SU-DHL-6 (cell line): ENCODE data around the gene STK40.

Source experiments
- H2AFZ ChIP-seq: fragments of 200-600 bp; sonication (generic); 2 replicates; pipeline ENCODE4 v1.6.1; 2014; ENCODE audit warnings: low read depth, mild to moderate bottlenecking, moderate library complexity, mixed read lengths, antibody characterized with exemption, low read length; ENCODE audit not compliant: severe bottlenecking
- H3F3A ChIP-seq: fragments of 200-600 bp; shearing (Covaris generic); 2 replicates; pipeline ENCODE4 v1.6.0; 2016; ENCODE audit warnings: antibody characterized with exemption, mild to moderate bottlenecking; ENCODE audit not compliant: insufficient read depth
- H3K27ac ChIP-seq: fragments of 200-600 bp; sonication (generic); 2 replicates; pipeline ENCODE4 v1.5.1; 2016; ENCODE audit warnings: low read depth, mild to moderate bottlenecking, low read length, moderate library complexity, mixed read lengths
- H3K27me3 ChIP-seq: fragments of 200-600 bp; sonication (generic), shearing (Covaris generic); 2 replicates; pipeline ENCODE4 v1.6.0; 2014; ENCODE audit warnings: mild to moderate bottlenecking, low read length
- H3K36me3 ChIP-seq: fragments of 200-600 bp; sonication (generic); 2 replicates; pipeline ENCODE4 v1.6.1; 2014; ENCODE audit warnings: mild to moderate bottlenecking, low read length, mixed read lengths
- H3K4me2 ChIP-seq: fragments of 300-600, 200-600 bp; shearing (Covaris generic), sonication (generic); 2 replicates; pipeline ENCODE4 v1.6.0; 2014; ENCODE audit warnings: low read length, low read depth, mild to moderate bottlenecking; ENCODE audit not compliant: poor library complexity, severe bottlenecking
- H3K4me3 ChIP-seq: fragments of 200-600 bp; sonication (generic); 2 replicates; pipeline ENCODE4 v1.5.1; 2014; ENCODE audit warnings: antibody characterized with exemption, low read length, mild to moderate bottlenecking, mixed read lengths; ENCODE audit not compliant: insufficient read depth, poor library complexity, severe bottlenecking
- H3K79me2 ChIP-seq: fragments of 200-600 bp; sonication (generic); 2 replicates; pipeline ENCODE4 v1.6.1; 2014; ENCODE audit warnings: mild to moderate bottlenecking, low read length, moderate library complexity; ENCODE audit not compliant: insufficient read depth
- H3K9ac ChIP-seq: fragments of 200-600 bp; sonication (generic); 2 replicates; pipeline ENCODE4 v1.7.0; 2014; ENCODE audit warnings: mild to moderate bottlenecking, low read length
- H3K9me2 ChIP-seq: fragments of 200-600 bp; sonication (generic); replicated peaks from 2 replicates; pipeline ENCODE4 v1.6.1; 2014; ENCODE audit warnings: low read length; ENCODE audit not compliant: insufficient read depth
- H3K9me3 ChIP-seq: fragments of 200-600 bp; sonication (generic); 2 replicates; pipeline ENCODE4 v1.6.1; 2014; ENCODE audit warnings: low read length, mixed read lengths; ENCODE audit not compliant: insufficient read depth
- H4K20me1 ChIP-seq: fragments of 200-600 bp; sonication (generic); 2 replicates; pipeline ENCODE4 v1.6.1; 2014; ENCODE audit warnings: low read depth, mild to moderate bottlenecking, antibody characterized with exemption, low read length, moderate library complexity, mixed read lengths
- EZH2phosphoT487 ChIP-seq: fragments of 200-600 bp; sonication (generic), shearing (Covaris generic); conservative IDR thresholded peaks from 2 replicates; pipeline ENCODE4 v1.6.1; 2018; ENCODE audit warnings: mild to moderate bottlenecking, antibody characterized with exemption, low read length, moderate library complexity, mixed read lengths
- TF ChIP-seq, protein P1 (sequence below): fragments of 200-600 bp; sonication (generic); IDR thresholded peaks from one replicate; pipeline ENCODE4 v1.5.1; 2017; ENCODE audit warnings: antibody characterized with exemption, mild to moderate bottlenecking, low read length, moderate library complexity; ENCODE audit not compliant: insufficient read depth, poor library complexity, severe bottlenecking

Gene STK40

DNA sequence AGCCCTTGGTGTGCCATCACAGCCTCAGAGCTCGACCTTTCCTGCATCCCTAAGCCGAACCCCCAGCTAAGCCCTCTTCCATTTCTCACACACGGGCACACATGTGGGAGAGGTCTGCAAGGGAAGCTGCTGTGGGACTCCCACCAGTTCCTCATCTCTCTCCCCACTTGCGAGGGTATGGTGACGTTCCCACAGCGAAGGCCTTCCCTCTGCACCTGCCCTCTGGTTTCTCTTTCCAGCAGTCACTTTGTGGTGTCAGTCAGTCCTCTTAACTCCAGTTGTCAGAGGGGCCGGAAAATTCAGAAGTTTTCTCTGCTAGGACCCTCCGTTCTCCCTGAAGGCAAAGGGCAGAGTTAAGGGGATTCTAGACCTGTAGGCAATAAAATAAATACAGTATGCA lies 5.5 kb upstream of the STK40 start:
- peak overlapping the region; percentile 38 for H3K9ac ChIP-seq

DNA sequence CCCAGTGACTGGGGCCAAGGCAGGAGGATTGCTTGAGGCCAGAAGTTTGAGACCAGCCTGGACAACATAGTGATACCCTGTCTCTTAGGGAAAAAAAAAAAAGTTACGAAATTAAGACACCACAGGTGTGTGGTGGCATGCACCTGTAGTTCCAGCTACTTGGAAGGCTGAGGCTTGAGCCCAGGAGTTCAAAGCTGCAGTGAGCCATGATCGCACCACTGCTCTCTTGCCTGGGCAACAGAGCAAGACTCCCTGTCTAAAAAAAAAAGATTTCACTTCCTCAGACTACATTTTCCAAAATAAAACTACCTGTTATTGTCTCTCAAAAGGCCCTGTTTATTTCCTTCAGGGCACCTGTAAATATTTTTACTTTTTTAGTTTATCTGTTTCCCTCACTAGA lies 4.7 kb upstream of the STK40 start:
- Histone ChIP-seq H3K27me3 (no peaks in the 10 kb centered on the region), H3F3A (peaks cover 58% of the 10 kb centered on the region), H3K9me2 (no peaks in the 10 kb centered on the region), H3K9me3 (no peaks in the 10 kb centered on the region), H3K4me3 (no peak overlapping the region), H3K4me2 (peak overlapping the region; percentile 53), H3K79me2 (peaks cover 5% of the 10 kb centered on the region; the same call in 1 of the 2 replicates), H3K27ac (peak overlapping the region; percentile 96), H3K36me3 (no peaks in the 10 kb centered on the region), H3K9ac (peak overlapping the region; percentile 38), H2AFZ (no peak overlapping the region), H4K20me1 (no peaks in the 10 kb centered on the region)
- TF ChIP-seq, protein P1, sequence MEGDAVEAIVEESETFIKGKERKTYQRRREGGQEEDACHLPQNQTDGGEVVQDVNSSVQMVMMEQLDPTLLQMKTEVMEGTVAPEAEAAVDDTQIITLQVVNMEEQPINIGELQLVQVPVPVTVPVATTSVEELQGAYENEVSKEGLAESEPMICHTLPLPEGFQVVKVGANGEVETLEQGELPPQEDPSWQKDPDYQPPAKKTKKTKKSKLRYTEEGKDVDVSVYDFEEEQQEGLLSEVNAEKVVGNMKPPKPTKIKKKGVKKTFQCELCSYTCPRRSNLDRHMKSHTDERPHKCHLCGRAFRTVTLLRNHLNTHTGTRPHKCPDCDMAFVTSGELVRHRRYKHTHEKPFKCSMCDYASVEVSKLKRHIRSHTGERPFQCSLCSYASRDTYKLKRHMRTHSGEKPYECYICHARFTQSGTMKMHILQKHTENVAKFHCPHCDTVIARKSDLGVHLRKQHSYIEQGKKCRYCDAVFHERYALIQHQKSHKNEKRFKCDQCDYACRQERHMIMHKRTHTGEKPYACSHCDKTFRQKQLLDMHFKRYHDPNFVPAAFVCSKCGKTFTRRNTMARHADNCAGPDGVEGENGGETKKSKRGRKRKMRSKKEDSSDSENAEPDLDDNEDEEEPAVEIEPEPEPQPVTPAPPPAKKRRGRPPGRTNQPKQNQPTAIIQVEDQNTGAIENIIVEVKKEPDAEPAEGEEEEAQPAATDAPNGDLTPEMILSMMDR, result no peak
- TF ChIP-seq EZH2phosphoT487, result no peak

More for the DNA sequence above, 5.5 kb upstream of the STK40 start:
- Histone ChIP-seq H3K79me2 (peaks cover 7% of the 10 kb centered on the region), H3K9me2 (no peaks in the 10 kb centered on the region), H4K20me1 (no peaks in the 10 kb centered on the region), H3K9me3 (no peaks in the 10 kb centered on the region), H3K36me3 (no peaks in the 10 kb centered on the region), H3K4me2 (peak overlapping the region; percentile 53), H3K27ac (peak overlapping the region; percentile 96), H3K4me3 (peak overlapping the region; percentile 9), H2AFZ (no peak overlapping the region), H3F3A (peaks cover 58% of the 10 kb centered on the region), H3K27me3 (no peaks in the 10 kb centered on the region)
- TF ChIP-seq EZH2phosphoT487, result no peak
- TF ChIP-seq, protein P1, result no peak

DNA sequence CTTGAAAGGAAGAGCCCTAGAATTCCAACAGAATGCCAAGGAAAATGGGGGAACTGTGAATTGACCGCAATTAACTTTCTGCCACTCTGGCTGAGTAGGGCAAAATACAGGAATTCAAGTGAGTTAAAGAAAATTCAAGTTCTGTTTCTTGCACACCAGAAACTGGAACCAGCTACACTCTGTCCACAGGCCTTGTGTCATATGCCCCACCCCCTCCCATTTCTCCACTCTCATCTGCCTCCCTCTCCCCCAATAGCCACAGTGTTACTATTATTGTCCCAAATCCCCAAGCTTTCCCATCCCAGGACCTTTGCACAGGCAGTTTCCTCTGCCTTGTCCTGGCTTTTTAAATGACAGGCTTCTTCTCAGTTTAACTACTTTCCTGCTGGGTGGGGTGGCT lies 4.3 kb upstream of the STK40 start:
- Histone ChIP-seq H3K4me3 (no peak overlapping the region), H3K79me2 (peaks cover 9% of the 10 kb centered on the region), H3K36me3 (no peaks in the 10 kb centered on the region), H3K4me2 (peak overlapping the region; percentile 53), H2AFZ (no peak overlapping the region), H3K9me2 (no peaks in the 10 kb centered on the region), H4K20me1 (no peaks in the 10 kb centered on the region), H3K9ac (peak overlapping the region; percentile 7; the same call in 1 of the 2 replicates), H3F3A (peaks cover 58% of the 10 kb centered on the region), H3K27me3 (no peaks in the 10 kb centered on the region), H3K9me3 (no peaks in the 10 kb centered on the region), H3K27ac (peak overlapping the region; percentile 96)
- no peak for TF ChIP-seq EZH2phosphoT487
- TF ChIP-seq, protein P1, result no peak
